GM19099 (cell line): ENCODE data around the gene MAN2A1.

Experiments used
- POLR2A ChIP-seq: IDR thresholded peaks from 3 replicates; pipeline ENCODE4 v1.6.1; 2011; ENCODE audit warnings: low read depth; ENCODE audit not compliant: insufficient read length; ENCODE audit errors: extremely low read depth

Gene MAN2A1

DNA sequence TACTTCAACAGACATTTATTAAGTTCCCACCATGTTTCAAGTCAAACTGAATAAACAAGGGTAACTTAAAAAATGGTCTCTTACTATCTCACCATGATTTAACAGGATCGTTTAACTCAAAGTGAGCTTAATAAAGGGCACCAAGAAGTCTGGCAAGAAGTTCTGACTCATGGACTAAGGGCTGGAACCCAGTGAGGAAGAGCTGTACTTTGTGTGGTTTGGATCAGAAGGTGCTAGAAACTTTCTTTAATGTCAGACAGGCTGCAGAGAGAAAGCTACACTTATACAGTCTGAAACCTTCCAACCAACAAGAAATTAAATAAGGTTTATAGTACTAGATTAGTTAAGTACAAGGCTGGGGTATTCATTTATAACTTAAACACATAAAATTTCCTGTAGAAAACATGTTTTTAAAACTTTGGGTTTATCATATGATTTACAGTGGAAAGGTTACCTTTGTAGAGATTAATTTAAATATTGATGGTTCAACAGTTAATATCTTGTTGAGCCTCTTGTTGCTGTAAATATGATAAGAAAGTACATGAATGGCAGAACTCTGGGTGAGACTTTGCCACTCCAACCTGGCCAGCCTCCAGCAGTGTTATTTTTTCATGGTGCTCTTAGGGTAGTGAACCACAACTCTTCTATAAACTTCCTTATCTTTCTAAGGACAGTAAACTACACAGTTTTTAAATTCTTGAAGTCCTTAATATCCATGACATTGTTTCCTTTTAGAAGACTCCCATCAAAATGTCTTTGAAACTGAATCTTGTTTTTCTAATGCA is 162.8 kb downstream of the MAN2A1 start:
- no peak for TF ChIP-seq POLR2A

DNA sequence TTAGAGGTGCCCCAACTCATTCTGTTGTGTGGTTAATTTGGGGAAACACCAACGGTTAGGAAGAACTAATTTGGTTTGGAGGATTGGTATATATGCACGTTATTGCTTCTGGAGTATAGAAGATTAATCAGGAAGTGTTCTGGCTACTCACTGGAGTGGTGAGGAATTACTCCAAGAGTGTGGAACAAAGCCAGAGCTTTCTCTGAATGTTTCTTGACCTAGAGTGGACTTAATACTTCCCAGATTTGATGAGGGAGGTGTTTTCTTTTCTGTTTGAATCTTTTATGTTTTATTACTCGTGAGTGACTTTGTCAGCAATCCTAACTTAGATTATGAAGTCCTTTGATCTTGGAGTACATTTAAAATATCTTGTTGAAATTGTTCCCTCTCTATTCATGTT is 163.7 kb downstream of the MAN2A1 start:
- TF ChIP-seq POLR2A: no peak

DNA sequence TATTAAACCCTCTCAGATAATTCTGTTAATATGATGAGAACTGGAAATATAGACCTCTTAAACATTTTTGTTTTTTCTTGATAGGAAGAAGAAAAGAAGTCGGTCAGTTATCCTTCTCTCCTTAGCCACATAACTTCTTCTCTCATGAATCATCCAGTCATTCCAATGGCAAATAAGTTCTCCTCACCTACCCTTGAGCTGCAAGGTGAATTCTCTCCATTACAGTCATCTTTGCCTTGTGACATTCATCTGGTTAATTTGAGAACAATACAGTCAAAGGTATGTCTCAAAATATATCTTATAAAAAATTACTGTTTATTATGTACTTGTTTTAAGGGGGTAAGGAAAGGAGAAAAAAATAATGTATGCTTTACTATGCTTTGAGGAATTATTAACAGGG is 165.3 kb downstream of the MAN2A1 start:
- TF ChIP-seq POLR2A: no peak

DNA sequence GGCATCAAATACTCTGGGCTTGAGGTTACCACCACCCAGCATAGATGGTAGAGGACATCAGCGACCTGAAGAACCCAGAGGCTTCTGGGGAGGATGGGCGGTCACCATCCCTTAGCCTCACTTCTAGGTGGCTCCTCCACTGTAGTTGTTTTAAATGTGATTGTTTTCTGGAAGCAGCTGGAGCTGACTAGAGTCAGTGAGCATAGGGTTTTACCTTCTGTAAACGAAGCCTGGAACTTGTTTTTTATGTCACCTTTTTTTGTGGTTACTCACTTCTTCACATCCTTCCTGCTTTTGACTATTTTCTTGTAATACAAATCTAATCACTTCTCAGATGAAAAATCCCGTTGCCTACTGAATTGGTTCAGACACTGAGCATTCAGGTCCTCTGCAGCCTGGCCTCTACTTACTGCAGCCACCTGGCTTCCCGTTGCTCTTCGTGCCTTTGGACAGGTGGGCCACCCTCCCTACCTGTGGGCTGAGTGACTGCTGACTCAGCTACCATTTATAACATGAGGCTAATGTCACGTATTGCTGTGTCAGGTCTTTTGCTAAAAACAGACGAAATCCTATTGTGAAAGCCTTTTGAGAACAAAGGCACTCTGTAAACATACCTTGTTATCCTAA is 167.8 kb downstream of the MAN2A1 start:
- no peak for TF ChIP-seq POLR2A

DNA sequence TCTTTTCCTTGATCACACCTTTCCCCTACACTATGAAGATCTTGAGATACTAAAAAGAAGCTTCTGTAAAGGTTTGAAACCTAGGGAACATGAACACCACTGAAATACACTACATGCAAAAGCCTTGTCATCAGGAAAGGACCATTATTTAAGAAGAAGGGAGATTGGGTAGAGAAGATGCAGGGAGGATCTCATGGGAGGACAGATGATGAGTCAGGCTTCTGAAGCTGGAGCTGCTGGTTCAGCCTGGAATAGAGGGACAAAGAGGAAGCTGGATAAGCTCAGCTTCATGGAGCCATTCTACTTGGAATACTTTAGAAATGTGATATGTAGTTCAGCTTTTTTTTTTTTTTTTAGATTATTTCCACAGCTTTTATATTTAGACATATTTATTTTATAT is 169.8 kb downstream of the MAN2A1 start:
- TF ChIP-seq POLR2A: no peak

DNA sequence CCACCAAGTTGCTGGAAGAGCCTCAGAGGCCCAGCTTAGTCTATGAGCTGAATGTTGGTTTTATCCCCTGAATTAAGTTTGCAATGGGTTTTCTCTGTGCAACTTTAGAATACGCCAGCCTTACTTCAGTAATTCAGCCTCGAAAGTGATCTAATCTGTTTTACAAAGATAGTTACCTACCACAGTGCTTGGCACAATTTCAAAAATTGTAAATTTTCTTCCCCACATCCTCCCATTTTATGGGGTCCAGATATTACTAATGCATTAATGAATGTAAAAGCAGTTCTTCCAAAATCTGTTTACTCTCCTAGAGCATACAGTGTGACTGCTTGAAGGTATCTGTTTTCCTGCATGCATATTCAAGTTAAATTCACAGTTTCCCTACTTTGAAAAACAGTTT is 172.6 kb downstream of the MAN2A1 start:
- no peak for TF ChIP-seq POLR2A

DNA sequence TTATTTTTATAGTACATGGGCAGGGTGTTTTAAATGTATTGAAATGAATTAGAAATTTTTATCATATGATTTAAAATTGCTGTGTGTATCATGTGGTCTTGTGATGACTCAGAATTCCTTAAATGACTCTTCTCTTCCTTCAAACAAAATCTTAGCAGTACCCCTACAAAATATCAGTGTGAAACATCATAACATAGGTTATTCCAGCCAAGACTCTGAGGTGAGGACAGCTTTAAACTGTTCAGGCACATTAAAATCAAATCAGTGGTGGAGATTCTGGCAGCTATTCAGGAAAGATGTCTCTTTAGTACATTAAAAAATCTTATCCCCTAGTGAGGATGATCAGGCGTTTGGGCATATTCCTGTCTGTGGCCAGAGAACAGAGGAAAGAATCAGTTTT is 174.0 kb downstream of the MAN2A1 start:
- no peak for TF ChIP-seq POLR2A

DNA sequence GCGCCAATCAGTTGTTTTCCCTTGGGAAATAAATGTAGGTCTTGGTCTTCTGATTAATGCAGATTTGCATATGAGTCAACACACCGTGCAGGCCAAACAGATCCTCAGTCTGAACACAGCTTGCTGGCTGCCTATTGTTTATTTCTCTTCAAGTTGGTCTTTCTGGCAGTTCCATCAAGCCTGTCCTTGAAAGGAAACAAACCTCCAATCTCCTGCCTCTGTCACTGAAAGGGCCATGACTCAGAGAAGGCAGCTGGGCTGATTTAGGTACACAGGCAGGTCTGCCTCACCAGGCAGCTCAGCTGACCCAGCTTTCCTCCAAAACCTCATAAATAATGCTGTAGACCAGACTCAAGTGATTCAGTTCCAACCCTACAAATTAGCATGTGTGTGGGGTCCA is 175.9 kb downstream of the MAN2A1 start:
- TF ChIP-seq POLR2A: no peak

DNA sequence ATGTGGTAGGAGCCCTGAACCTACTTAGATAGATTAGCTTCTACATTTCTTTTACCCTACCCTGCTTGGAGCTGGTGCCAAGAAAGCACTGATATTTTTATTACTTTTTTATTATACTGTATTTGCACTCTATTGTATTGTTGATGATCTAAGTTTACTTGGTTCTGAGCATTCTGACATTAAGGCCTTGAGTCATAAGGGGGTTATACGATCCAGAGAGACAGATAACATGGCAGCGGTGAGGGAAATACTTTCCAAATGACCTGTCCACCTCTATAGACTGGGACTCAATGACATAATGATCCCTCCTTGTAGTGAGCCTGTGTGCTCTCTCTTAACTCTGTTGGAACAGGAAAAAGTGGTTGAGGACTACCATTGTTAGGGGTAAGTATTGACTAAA is 176.3 kb downstream of the MAN2A1 start:
- no peak for TF ChIP-seq POLR2A

DNA sequence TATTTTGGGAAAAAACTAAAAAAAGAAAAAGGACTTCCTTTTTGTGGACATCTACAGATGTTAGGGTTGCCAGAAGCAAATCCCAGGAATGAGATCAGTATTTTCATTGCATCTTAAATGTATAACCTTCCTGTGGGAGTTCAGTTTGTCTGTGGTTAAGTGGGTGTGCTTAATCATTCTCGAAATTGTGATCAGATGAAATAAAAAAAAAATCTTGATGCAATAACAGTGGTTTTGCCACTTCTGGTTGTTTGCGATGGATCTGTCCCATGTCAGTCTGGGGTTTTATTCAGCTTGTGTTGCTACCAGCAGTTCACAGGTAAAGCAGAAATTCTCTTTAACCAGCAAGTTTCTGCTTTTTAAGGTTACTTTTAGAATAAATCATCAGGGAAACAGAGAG is 179.0 kb downstream of the MAN2A1 start:
- no peak for TF ChIP-seq POLR2A

DNA sequence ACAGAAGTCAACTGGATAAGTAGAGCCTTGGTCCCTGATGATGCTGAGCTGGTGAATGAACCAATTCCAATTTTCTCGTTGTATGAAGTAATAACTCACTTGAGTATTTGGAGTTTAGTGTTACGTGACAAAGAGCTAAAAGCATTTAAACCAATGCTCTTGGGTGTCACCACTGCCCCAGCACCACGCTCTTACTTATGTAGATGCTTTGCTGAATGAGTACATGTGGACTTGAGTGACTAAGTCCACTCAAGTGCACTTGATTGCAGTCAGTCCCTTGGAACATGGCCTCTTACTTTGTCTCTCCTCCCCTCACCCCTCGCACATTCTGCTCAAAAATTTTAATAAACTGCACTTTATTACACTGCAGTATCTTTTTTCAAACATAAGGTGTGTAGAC is 184.0 kb downstream of the MAN2A1 start:
- TF ChIP-seq POLR2A: no peak

DNA sequence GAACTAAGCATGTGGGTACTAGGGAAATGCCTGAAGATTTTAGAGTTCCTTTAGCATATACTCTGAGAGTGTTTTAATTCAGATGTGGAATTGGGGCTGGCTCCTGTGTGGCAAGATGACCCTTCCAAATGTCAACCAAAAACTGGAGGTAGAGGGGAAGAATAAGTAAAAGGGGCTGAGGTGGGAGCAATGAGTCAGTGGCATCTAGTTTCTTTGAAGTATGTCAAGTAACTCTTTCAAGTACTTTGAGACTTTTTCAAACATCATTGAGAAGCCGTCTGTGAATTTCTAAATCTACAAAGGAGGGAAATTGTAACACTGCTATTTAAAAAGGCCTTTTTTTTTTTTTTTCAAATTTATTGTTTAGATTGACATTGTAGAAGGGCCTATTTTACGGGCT is 184.4 kb downstream of the MAN2A1 start:
- TF ChIP-seq POLR2A: no peak

DNA sequence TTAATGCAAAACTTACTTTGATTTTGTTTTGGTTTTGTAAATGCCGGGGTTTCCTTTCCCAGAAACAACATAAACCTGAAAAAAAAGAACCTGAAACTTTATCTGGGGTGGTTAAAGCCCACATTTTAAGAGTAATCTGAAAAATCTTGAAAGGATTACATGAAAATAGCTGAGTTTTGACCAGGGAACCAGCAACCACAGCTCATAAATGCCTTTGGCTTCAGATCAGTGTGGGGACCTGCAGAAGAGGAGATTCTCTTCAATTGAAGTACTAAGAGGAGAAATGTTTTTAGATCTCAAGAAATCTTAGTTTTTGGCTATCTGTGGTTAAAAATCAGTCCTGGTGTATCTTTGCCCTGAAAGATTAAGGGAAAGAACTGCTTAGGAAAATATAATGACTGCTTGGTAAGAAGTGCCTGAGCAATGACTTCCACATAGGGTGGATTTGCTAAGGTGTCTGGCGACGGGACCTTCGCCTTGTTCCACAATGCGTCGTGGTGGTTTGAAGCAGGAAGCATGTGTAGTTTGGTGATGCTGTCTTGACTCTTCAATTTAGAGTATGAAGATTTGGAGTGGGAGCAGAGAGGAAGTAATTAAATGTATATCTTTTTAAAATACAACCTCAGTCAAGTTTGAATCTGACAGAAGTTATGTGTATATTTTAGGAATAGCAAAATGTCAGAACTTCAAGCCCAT is 186.5 kb downstream of the MAN2A1 start:
- no peak for TF ChIP-seq POLR2A

DNA sequence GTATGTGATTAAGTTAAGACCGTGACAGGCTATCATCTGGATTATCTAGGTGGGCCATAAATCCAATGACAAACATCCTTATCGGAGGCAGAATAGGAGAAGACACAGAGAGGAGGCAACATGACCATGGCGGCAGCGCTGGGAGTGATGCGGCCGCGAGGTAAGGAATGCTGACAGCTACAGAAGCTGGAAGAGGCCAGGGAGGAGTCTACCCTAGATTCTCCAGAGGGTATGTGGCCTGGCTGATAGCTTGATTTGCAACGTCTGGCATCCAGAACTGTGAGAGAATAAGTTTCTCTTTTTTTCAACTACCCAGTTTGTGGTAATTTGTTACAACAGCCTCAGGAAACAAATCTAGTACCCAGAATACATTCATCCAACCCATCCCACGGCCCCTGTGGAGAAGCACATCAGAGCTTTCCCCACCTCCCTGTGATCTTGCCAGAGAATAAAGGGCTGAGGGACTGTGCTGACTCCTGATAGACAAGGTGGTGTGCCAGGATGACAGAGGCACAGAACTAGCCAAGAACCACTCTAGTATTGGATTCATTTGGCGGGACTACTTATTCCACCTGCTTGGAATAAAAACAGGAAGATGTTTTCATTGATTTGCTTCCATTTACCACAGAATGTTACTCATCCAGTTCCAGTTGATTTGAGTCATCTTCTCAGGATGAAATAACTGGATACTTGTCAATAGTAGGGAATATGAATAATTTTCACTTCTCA is 187.4 kb downstream of the MAN2A1 start:
- no peak for TF ChIP-seq POLR2A

DNA sequence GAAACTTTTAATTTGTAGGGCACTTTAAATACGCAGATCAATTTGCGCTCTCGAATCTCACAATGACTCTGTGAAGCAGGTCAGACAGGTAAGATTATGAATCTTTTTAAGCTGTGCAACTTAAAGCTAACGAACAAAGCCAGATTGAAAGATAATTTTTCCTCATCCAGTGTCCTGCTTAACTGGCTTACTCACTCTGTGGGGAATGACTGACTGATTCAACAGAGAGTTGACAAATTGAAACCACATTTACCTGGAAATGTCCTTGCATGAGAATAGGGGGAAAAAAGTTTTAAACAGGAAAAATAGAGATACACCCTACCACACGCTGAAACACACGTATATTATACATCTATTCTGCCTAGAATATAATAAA is 187.9 kb downstream of the MAN2A1 start:
- no peak for TF ChIP-seq POLR2A

DNA sequence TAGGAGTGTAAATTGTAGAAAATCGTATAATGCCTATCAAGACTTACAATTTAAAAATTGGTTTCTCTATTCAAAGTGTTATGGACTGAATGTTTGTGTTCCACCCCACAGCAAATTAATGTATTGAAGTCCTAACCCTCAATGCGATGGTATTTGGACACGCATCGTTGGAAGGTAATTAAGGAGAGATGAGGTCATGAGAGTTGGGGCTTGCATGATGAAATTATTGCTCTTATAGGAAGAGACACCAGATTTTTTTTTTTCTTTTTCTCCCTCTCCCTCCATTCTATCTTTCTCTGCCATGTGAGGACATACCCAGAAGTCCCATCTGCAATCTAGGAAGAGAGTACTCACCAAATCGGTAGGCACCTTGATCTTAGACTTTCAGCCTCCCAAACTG is 189.2 kb downstream of the MAN2A1 start:
- TF ChIP-seq POLR2A: no peak

DNA sequence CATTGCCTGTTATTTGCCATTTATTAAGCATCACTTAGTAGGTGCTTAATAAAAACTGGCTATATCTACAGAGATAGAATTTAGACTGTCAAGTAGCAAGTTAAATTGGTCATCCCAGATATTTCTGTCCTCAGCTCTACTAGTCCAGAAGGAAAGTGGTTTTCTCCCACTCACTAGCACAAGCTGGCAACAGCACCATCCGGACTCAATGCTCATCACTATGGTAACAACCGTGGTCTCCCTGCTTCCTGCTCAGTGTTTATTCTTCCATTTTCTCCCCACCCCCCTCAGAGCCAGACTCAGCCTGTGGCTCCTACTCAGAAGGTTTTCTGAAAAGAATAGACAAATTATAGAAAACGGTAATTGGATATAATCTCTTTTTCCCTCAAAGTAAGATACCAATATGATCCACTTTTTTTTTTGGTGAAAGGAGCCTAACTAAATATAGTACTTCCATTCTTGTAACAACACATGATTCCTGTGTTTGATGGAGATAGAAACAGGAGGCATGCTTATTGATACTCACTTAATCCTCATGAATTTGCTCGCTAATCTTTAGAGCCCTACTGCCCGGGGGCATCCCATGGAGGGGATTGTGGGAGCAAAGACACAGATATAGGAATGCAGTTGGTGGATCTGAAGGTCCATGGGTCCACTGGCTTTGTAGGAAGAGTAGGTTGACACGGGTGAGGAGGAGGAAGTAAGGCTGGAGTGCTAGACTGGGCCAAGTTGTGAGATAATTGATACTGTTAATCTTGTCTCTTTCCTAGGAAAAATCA is 191.4 kb downstream of the MAN2A1 start:
- TF ChIP-seq POLR2A: no peak
